H1 (cell line): ENCODE measurements around the gene UBE2I. TPM values are rescaled to one million over a fixed set of nuclear protein-coding genes. Genes with fewer than 3 reads are reported as not detected.

Source experiments
- CTCF ChIA-PET: fragments of 300-600 bp; sonication (Branson Sonifier 250); formaldehyde crosslinking; loops from one replicate; lab custom pipeline; 2021; ENCODE audit not compliant: partially characterized antibody; lab: Charles Lee
- POLR2A ChIA-PET: fragments of 300-600 bp; sonication (Branson Sonifier 250); formaldehyde crosslinking; loops from one replicate; lab custom pipeline; 2021; ENCODE audit warnings: inconsistent platforms; ENCODE audit not compliant: partially characterized antibody; lab: Charles Lee
- DNase-seq, 2 experiments: peaks; one replicate each; pipeline versions ENCODE4 v3.0.0 to v3.0.0-alpha.2; 2010 to 2022; ENCODE audit warnings: low spot score in 2 of 2, low read depth in 1 of 2, mixed read lengths in 1 of 2
- FAIRE-seq: peaks from 2 replicates; lab custom pipeline; 2011; peaks lifted over from hg19 to GRCh38; lab: Jason Lieb, UNC
- H2AFZ ChIP-seq: 2 replicates; pipeline ENCODE4 v1.8.1; 2012; ENCODE audit warnings: low read length, inconsistent platforms
- H2AK5ac ChIP-seq: 2 replicates; pipeline ENCODE4 v1.6.1; 2013; ENCODE audit warnings: low read depth, low read length
- H2BK120ac ChIP-seq: replicated peaks from 2 replicates; pipeline ENCODE3; 2013; ENCODE audit warnings: low read depth, low read length, inconsistent platforms
- H2BK12ac ChIP-seq: 2 replicates; pipeline ENCODE4 v1.6.1; 2013; ENCODE audit warnings: low read depth, low read length
- H2BK15ac ChIP-seq: 2 replicates; pipeline ENCODE4 v1.6.1; 2013; ENCODE audit warnings: low read length
- H2BK20ac ChIP-seq: 2 replicates; pipeline ENCODE4 v1.6.1; 2013; ENCODE audit warnings: low read length
- H2BK5ac ChIP-seq: 2 replicates; pipeline ENCODE4 v1.6.1; 2013; ENCODE audit warnings: low read depth, low read length
- H3K14ac ChIP-seq: 2 replicates; pipeline ENCODE4 v1.6.1; 2013; ENCODE audit warnings: inconsistent platforms; ENCODE audit not compliant: insufficient read length
- H3K18ac ChIP-seq: 2 replicates; pipeline ENCODE4 v1.6.1; 2013; ENCODE audit warnings: low read length; ENCODE audit errors: extremely low read depth
- H3K23ac ChIP-seq: 2 replicates; pipeline ENCODE4 v1.6.1; 2013; ENCODE audit warnings: inconsistent platforms; ENCODE audit not compliant: insufficient read length
- H3K23me2 ChIP-seq: 2 replicates; pipeline ENCODE4 v1.6.1; 2013; ENCODE audit warnings: low read depth, low read length
- H3K27ac ChIP-seq: 2 replicates; pipeline ENCODE4 v1.6.1; 2011; ENCODE audit warnings: low read depth, low read length, inconsistent platforms
- H3K27me3 ChIP-seq, 4 experiments: replicated peaks in 1 of 4; 1 replicate in 1 of 4; 2 replicates in 3 of 4; pipeline versions ENCODE4 v1.6.1 to v1.8.1; 2011 to 2013; ENCODE audit warnings: low read length in 3 of 4, mild to moderate bottlenecking in 3 of 4, inconsistent platforms in 2 of 4, mixed read lengths in 2 of 4, moderate library complexity in 1 of 4; ENCODE audit not compliant: control insufficient read depth in 3 of 4, insufficient read depth in 3 of 4; ENCODE audit errors: extremely low read depth in 1 of 4
- H3K36me3 ChIP-seq, 4 experiments: 2 replicates each; pipeline versions ENCODE4 v1.6.1 to v1.8.1; 2011 to 2013; ENCODE audit warnings: mild to moderate bottlenecking in 4 of 4, low read length in 3 of 4, moderate library complexity in 2 of 4, control low read depth in 1 of 4, inconsistent platforms in 1 of 4; ENCODE audit not compliant: insufficient read depth in 4 of 4, control insufficient read depth in 2 of 4
- H3K4ac ChIP-seq: replicated peaks from 2 replicates; pipeline ENCODE3; 2013; ENCODE audit warnings: low read length, low read depth, mixed read lengths, inconsistent platforms; ENCODE audit not compliant: insufficient read length
- H3K4me1 ChIP-seq, 4 experiments: replicated peaks in 1 of 4; 1 replicate in 1 of 4; 2 replicates in 3 of 4; pipeline versions ENCODE4 v1.6.1 to v1.8.1; 2011 to 2013; ENCODE audit warnings: low read length in 3 of 4, inconsistent platforms in 2 of 4, mixed read lengths in 1 of 4; ENCODE audit not compliant: insufficient read depth in 4 of 4, control insufficient read depth in 3 of 4
- H3K4me2 ChIP-seq, 2 experiments: 2 replicates each; pipeline versions ENCODE4 v1.6.1 to v1.8.1; 2011 to 2013; ENCODE audit warnings: low read depth in 2 of 2, low read length in 2 of 2, control low read depth in 1 of 2, inconsistent platforms in 1 of 2, mild to moderate bottlenecking in 1 of 2; ENCODE audit not compliant: insufficient read depth in 1 of 2
- H3K4me3 ChIP-seq, 4 experiments: fragments of 200-600, 300-600 bp in 1 of 4; sonication (generic), shearing (Covaris generic), sonication (Bioruptor Twin) in 1 of 4; 2 replicates each; pipeline versions ENCODE4 v1.5.1 to v1.8.1; 2011 to 2016; ENCODE audit warnings: low read length in 4 of 4, low read depth in 3 of 4, control low read depth in 2 of 4, inconsistent platforms in 2 of 4, mild to moderate bottlenecking in 2 of 4, mixed read lengths in 1 of 4, moderate library complexity in 1 of 4; ENCODE audit not compliant: insufficient read depth in 2 of 4; ENCODE audit errors: extremely low read depth in 1 of 4
- H3K56ac ChIP-seq: replicated peaks from 2 replicates; pipeline ENCODE3; 2013; ENCODE audit warnings: low read depth, mild to moderate bottlenecking, mixed read lengths, low read length, inconsistent platforms; ENCODE audit not compliant: insufficient read length
- H3K79me1 ChIP-seq: 2 replicates; pipeline ENCODE4 v1.6.1; 2013; ENCODE audit warnings: low read depth, low read length, control low read depth
- H3K79me2 ChIP-seq, 2 experiments: 2 replicates each; pipeline versions ENCODE4 v1.6.1 to v1.8.1; 2012 to 2013; ENCODE audit warnings: low read length in 2 of 2, mild to moderate bottlenecking in 2 of 2, inconsistent platforms in 1 of 2; ENCODE audit not compliant: insufficient read depth in 2 of 2, control insufficient read depth in 1 of 2
- H3K9ac ChIP-seq, 4 experiments: replicated peaks in 1 of 4; 1 replicate in 1 of 4; 2 replicates in 3 of 4; pipeline versions ENCODE4 v1.6.1 to v1.8.1; 2011 to 2013; ENCODE audit warnings: low read depth in 3 of 4, low read length in 3 of 4, control low read depth in 2 of 4, mild to moderate bottlenecking in 2 of 4, moderate library complexity in 2 of 4, inconsistent platforms in 1 of 4; ENCODE audit errors: extremely low read depth in 1 of 4
- H3K9me3 ChIP-seq, 2 experiments: 2 replicates each; pipeline versions ENCODE4 v1.6.1 to v1.8.1; 2012 to 2013; ENCODE audit warnings: mild to moderate bottlenecking in 2 of 2, moderate library complexity in 2 of 2, control low read depth in 1 of 2, inconsistent platforms in 1 of 2, low read depth in 1 of 2, low read length in 1 of 2, mixed read lengths in 1 of 2; ENCODE audit not compliant: insufficient read depth in 2 of 2
- H4K20me1 ChIP-seq, 2 experiments: replicated peaks in 1 of 2; 2 replicates each; pipeline versions ENCODE3 to v1.8.1; 2011 to 2013; ENCODE audit warnings: inconsistent platforms in 2 of 2, low read length in 2 of 2, mild to moderate bottlenecking in 1 of 2; ENCODE audit not compliant: insufficient read depth in 2 of 2, control insufficient read depth in 1 of 2
- H4K5ac ChIP-seq: 2 replicates; pipeline ENCODE4 v1.6.1; 2013; ENCODE audit warnings: low read length, low read depth, mixed read lengths, inconsistent platforms; ENCODE audit not compliant: insufficient read length
- H4K8ac ChIP-seq: 2 replicates; pipeline ENCODE4 v1.8.0; 2013; ENCODE audit warnings: mild to moderate bottlenecking, moderate library complexity, low read length, inconsistent platforms; ENCODE audit not compliant: insufficient read depth; ENCODE audit errors: extremely low read depth
- H4K91ac ChIP-seq: replicated peaks from 2 replicates; pipeline ENCODE3; 2013; ENCODE audit warnings: low read length, mixed read lengths, inconsistent platforms; ENCODE audit not compliant: insufficient read length
- CEBPB ChIP-seq: IDR thresholded peaks from 2 replicates; pipeline ENCODE4 v1.6.1; 2012; ENCODE audit warnings: low read depth, low read length
- CREB1 ChIP-seq: IDR thresholded peaks from 2 replicates; pipeline ENCODE4 v1.6.1; 2012; ENCODE audit warnings: inconsistent platforms
- FOSL1 ChIP-seq: IDR thresholded peaks from 2 replicates; pipeline ENCODE4 v1.6.1; 2011; ENCODE audit warnings: mild to moderate bottlenecking, low read depth, low read length, moderate library complexity; ENCODE audit not compliant: insufficient read depth
- JUN ChIP-seq: IDR thresholded peaks from 2 replicates; pipeline ENCODE4 v1.6.1; 2011; ENCODE audit warnings: low read depth, mild to moderate bottlenecking, improper control_type of control experiment, low read length
- PHF8 ChIP-seq: fragments of 200-600 bp; sonication (generic); conservative IDR thresholded peaks from 2 replicates; pipeline ENCODE4 v1.7.1; 2012; ENCODE audit warnings: low read depth, mild to moderate bottlenecking, inconsistent platforms, low read length, moderate library complexity
- RAD21 ChIP-seq, 2 experiments: IDR thresholded peaks in 1 of 2; conservative IDR thresholded peaks in 1 of 2; 2 replicates each; pipeline ENCODE4 v1.6.1; 2011; ENCODE audit warnings: low read depth in 2 of 2, low read length in 2 of 2, improper control_type of control experiment in 1 of 2, inconsistent platforms in 1 of 2, mild to moderate bottlenecking in 1 of 2, moderate library complexity in 1 of 2
- RNF2 ChIP-seq: fragments of 200-900, 300-1000 bp; sonication (generic); IDR thresholded peaks from 2 replicates; pipeline ENCODE4 v1.7.1; 2016; ENCODE audit warnings: borderline replicate concordance, low read depth, mild to moderate bottlenecking, antibody characterized with exemption, low read length; ENCODE audit not compliant: poor library complexity, severe bottlenecking; ENCODE audit errors: missing control alignments
- WGBS, 2 experiments: shearing (Covaris generic) in 1 of 2; methylation state at CpG; one replicate each; pipeline versions ENCODE4 v1.1.6 to v1.1.7; 2013 to 2015; ENCODE audit warnings: low lambda C conversion rate in 2 of 2, mixed read lengths in 2 of 2, inconsistent platforms in 1 of 2, low coverage in 1 of 2, missing lambda C conversion rate in 1 of 2; ENCODE audit not compliant: insufficient replicate concordance in 2 of 2, insufficient coverage in 1 of 2, insufficient read length in 1 of 2; ENCODE audit errors: extremely low coverage in 1 of 2, missing lambda C conversion rate in 1 of 2; 5-methylcytosine and 5-hydroxymethylcytosine counted together
- polyA plus RNA-seq, 7 experiments: library from polyadenylated mRNA; depleted of rRNA in 3 of 7; stranded (reverse) in 5 of 7; unstranded in 2 of 7; fragments of >200 nt in 5 of 7; fragments of 200-250 nt in 2 of 7; gene quantifications; 1 replicate in 5 of 7; 2 replicates in 1 of 7; 4 replicates in 1 of 7; pipeline versions ENCODE4 v1.2.1 to v1.2.3, GENCODE V29; 2011 to 2013; ENCODE audit warnings: missing spikeins in 2 of 7, mixed read lengths in 2 of 7
- total RNA-seq: library from RNA; stranded (reverse); fragmentation: NEBNext Ultra II Directional; extraction: Animal tissue kit (Norgen Biotek cat#: 25700); gene quantifications from 2 replicates; pipeline ENCODE4 v1.2.1, GENCODE V29; 2021
- TF ChIP-seq, protein P1 (sequence below), 3 experiments: IDR thresholded peaks; 1 replicate in 2 of 3; 2 replicates in 1 of 3; pipeline versions ENCODE4 v1.5.1 to v1.6.1; 2011; ENCODE audit warnings: low read length in 3 of 3, mild to moderate bottlenecking in 3 of 3, inconsistent platforms in 2 of 3, low read depth in 1 of 3, moderate library complexity in 1 of 3; ENCODE audit not compliant: insufficient read depth in 1 of 3; ENCODE audit errors: control extremely low read depth in 1 of 3

The UBE2I gene
- total and polyA plus RNA-seq, 2 of the 8 experiments (the other 6 are each of a cell fraction or from before 2014, with no cell fraction given): 148 to 268 TPM

DNA sequence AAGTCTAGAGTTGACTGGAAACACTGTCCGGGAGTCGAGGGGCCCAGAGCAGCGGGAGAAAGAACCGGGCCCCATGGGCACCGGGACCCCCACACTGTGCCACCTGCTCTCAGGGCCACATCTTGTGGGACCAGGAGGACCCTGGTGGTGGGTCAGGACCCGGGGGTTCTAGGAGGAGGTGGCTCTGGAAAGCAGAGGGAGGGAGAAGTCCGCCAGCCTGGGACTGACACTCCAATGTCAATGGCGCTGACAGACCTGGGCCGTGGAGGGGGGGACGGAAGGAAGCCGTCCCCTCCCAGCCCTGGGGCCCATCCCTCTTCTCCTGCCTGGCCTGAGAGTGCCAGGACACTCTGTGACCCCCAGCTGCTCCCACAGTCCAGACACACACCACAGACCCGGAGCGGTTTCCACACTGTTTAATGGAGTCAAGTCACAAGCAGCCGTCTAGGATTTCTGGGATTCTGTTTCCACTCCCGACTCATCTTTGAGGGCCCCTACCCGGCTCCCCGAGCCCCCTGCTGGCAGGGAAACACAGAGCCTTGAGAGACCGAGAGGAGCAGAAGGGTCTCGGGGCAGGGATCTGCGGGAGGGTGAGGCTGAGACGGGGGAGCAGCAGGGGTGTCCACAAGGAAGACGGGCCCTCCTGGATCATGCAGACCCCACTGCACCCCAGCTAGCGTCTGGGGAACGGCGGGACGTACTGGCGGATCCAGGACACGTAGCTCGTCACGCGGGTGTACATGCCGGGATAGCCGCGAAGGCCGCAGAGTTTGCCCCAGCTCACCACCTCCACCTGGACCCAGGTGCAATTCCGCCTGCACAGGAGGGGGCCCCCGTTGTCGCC lies 23.5 kb upstream of the UBE2I start:
- no peak overlapping the region for H4K5ac ChIP-seq
- H3K9ac ChIP-seq: no peak overlapping the region
- no peaks in the 10 kb centered on the region for H3K79me2 ChIP-seq
- no peak overlapping the region for H3K4me2 ChIP-seq
- no peaks in the 10 kb centered on the region for H3K9me3 ChIP-seq
- H4K91ac ChIP-seq: no peak overlapping the region
- no peak overlapping the region for H2BK15ac ChIP-seq
- peak overlapping the region; percentile 7; the same call in 1 of the 2 replicates for H4K8ac ChIP-seq
- H3K4me1 ChIP-seq: peaks cover 3 to 25% (median 19%) of the 10 kb centered on the region in 4 experiments; a peak in 6 of 7 replicates
- no peak for TF ChIP-seq CEBPB
- TF ChIP-seq CREB1: no peak
- no peak for TF ChIP-seq JUN
- no peak for TF ChIP-seq FOSL1
- no peak for TF ChIP-seq PHF8
- TF ChIP-seq, protein P1, sequence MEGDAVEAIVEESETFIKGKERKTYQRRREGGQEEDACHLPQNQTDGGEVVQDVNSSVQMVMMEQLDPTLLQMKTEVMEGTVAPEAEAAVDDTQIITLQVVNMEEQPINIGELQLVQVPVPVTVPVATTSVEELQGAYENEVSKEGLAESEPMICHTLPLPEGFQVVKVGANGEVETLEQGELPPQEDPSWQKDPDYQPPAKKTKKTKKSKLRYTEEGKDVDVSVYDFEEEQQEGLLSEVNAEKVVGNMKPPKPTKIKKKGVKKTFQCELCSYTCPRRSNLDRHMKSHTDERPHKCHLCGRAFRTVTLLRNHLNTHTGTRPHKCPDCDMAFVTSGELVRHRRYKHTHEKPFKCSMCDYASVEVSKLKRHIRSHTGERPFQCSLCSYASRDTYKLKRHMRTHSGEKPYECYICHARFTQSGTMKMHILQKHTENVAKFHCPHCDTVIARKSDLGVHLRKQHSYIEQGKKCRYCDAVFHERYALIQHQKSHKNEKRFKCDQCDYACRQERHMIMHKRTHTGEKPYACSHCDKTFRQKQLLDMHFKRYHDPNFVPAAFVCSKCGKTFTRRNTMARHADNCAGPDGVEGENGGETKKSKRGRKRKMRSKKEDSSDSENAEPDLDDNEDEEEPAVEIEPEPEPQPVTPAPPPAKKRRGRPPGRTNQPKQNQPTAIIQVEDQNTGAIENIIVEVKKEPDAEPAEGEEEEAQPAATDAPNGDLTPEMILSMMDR (IDR thresholded peaks at IDR 0.05; ENCODE audit: control extremely low read depth in 1 of 3, insufficient read depth in 1 of 3, low read depth in 1 of 3, low read length in 3 of 3): peak; percentile 6 to 25 (median 21); a peak in 3 of 4 replicates
- peak in 1 of 2 experiments; percentile 30; a peak in 1 of 4 replicates for TF ChIP-seq RAD21 (IDR thresholded peaks at IDR 0.05 in 1 of 2, conservative IDR thresholded peaks at IDR 0.05 in 1 of 2; ENCODE audit: low read depth in 2 of 2, low read length in 2 of 2)
- no peak for TF ChIP-seq RNF2
- FAIRE-seq (no peak), DNase-seq (no peak)
- no peaks in the 10 kb centered on the region for H3K36me3 ChIP-seq
- H3K4me3 ChIP-seq: no peak overlapping the region
- CTCF ChIA-PET: interaction anchor here (0.7 to 1.7 kb wide), 4 partner anchors 8 to 15 kb away, joined by 3 to 6 read pairs (median 6); no protein-coding TSS in a partner anchor
- no peak overlapping the region for H2BK12ac ChIP-seq
- peaks cover 5 to 29% (median 20%) of the 10 kb centered on the region in 4 experiments for H3K27me3 ChIP-seq
- no peak overlapping the region for H2AK5ac ChIP-seq
- no peak overlapping the region for H3K56ac ChIP-seq
- H2BK20ac ChIP-seq: no peak overlapping the region
- H3K27ac ChIP-seq: no peak overlapping the region
- no peak overlapping the region for H2BK120ac ChIP-seq
- H3K4ac ChIP-seq: no peak overlapping the region
- 82% methylated on average over 35 of the region's 38 CpGs; no CpG with 5 or more reads in 1 of the 2 experiments for WGBS, 2 experiments
- H3K14ac ChIP-seq: no peak overlapping the region
- no peaks in the 10 kb centered on the region for H3K79me1 ChIP-seq
- POLR2A ChIA-PET: interaction anchor here (1.2 kb wide), 1 partner anchor 19 kb away, joined by 3 read pairs; no protein-coding TSS in a partner anchor
- H3K18ac ChIP-seq: no peak overlapping the region; the same call in none of the 2 replicates
- no peak overlapping the region for H2AFZ ChIP-seq
- H3K23me2 ChIP-seq: peaks cover 3% of the 10 kb centered on the region; the same call in 1 of the 2 replicates
- H4K20me1 ChIP-seq: no peaks in the 10 kb centered on the region
- H3K23ac ChIP-seq: no peak overlapping the region
- H2BK5ac ChIP-seq: no peak overlapping the region
